HG03280 (cell line): ENCODE results near the gene CPEB1.

ENCODE experiments used
- ATAC-seq: cut with Tn5 transposase; IDR thresholded peaks from one replicate; pipeline ENCODE4 v1.9.1; 2021; ENCODE audit warnings: mild to moderate bottlenecking, moderate library complexity; ENCODE audit not compliant: unreplicated experiment

Gene CPEB1

GRCh38 chr15:82595766-82596165 is 51.4 kb downstream of the CPEB1 start:
- ATAC-seq: no peak

DNA sequence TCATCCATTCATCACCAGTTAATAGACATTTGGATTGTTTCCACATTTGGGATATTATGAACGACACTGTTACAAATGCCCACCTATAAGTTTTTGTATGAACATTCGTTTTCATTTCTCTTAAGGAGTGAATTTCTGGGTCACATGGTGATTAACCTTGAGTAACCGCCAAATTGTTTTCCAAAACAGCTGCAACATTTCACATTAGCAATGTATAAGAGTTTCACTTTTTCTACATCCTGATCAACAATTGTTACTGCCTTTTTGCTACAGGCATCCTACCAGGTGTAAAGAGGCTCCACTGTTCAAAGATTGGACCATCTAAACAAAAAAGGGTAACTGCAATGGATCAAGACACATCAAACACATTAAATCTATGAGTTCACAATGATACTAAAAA is 52.0 kb downstream of the CPEB1 start:
- no peak for ATAC-seq

GRCh38 chr15:82587805-82588204 is 59.4 kb downstream of the CPEB1 start:
- no peak for ATAC-seq

DNA sequence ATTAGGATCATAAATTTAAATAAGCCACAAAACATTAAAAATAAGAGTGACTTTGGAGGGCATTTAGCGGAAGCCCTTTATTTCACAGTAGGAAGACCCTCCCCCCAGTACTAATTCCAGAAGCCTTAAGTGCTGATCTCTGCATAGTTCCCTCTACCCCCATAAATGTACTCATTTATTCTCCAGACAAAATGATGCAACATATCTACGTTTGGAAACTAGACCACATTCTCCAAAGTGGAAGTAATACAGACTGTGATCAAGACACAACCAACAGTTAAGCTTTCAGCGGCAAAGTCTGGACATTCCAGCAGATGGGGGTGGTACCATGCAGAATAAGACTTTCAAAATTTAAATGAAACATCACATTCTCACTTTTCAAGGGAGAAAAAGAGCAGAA is 62.1 kb downstream of the CPEB1 start:
- no peak for ATAC-seq

- no peak for ATAC-seq
These were observed 66.5 kb downstream of the CPEB1 start for GRCh38 chr15:82580713-82581112.

GRCh38 chr15:82575335-82575734 is 71.8 kb downstream of the CPEB1 start:
- no peak for ATAC-seq

- no peak for ATAC-seq
These were observed 74.2 kb downstream of the CPEB1 start for GRCh38 chr15:82572986-82573385.

DNA sequence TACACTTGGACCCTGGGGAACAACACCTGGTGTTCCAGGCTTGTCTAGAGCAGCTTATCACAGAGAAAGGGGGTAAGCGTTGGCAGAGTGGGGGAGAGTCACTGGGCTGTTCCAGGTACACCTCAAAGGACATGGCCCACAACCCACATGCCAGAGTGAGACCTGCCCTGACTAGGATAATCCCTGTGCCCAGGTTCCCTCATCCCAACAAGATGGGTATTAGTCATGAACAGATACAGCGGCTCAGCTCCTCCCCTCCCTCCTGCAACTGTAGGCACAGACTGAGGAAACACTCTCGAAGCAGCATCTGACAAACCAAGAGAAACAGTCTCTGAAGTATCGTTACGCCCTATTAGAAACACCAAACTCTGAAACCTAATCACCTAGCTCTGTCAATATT is 74.9 kb downstream of the CPEB1 start:
- ATAC-seq: no peak

- ATAC-seq: no peak
These were observed 75.4 kb downstream of the CPEB1 start for GRCh38 chr15:82571722-82572222.

GRCh38 chr15:82570721-82571508 is 76.2 kb downstream of the CPEB1 start:
- no peak for ATAC-seq

- ATAC-seq: no peak
These were observed 77.3 kb downstream of the CPEB1 start for GRCh38 chr15:82569834-82570233.

GRCh38 chr15:82568986-82569385 is 78.2 kb downstream of the CPEB1 start:
- no peak for ATAC-seq

- ATAC-seq: no peak
These were observed 79.5 kb downstream of the CPEB1 start for GRCh38 chr15:82567661-82568060.

- ATAC-seq: no peak
These were observed 80.5 kb downstream of the CPEB1 start for GRCh38 chr15:82566690-82567089.

DNA sequence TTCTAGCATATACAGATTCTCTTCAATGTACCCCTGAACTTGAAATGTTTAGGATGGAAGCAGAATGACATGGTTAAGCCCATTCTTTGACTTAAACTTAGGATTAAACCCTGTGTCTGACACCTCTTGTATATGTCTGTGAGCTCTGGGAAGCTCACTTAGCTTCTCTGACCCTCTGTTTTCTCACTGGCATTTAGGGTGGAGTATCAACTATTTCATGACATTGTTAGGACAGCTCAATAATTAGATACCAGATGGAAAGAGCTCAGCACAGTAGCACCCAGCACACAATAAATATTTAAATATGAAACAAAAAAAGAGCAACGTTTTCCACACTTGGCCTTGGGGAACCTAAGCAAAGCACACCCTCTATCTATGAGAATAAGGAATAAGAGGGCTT is 88.7 kb downstream of the CPEB1 start:
- ATAC-seq: no peak

DNA sequence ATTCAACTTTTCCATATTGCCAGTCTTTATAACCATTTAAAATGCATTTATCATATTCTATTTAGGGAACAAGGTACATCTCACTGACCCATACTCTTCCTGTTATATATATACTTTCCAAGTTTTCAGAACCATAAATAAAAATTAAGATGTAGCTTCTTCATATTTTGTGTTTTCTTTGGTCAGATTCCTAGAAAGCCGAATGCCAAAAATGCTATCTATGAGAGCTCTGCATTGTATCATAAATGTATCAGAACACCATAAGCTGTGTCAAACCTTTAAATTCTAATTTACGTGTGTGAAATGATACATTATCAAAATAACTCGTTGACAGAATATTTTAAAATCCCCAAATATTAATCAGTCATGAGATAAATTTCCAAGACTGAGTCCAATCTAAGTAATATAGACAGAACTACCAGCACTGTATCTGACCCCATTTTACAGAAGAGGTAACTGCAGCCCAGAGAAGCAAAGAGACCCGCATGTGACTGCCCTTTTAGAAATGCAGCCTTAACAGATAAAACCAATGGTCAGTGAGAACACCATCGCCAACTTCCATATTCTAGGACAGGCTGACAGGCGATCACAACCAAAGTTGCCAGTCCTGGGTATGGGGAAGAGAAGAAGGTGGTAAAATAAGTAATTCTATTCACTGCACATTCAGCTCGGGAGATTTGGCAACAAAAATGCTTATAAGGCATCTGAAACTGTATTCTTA is 90.7 kb downstream of the CPEB1 start:
- ATAC-seq: no peak

GRCh38 chr15:82554849-82555248 is 92.3 kb downstream of the CPEB1 start:
- ATAC-seq: no peak

DNA sequence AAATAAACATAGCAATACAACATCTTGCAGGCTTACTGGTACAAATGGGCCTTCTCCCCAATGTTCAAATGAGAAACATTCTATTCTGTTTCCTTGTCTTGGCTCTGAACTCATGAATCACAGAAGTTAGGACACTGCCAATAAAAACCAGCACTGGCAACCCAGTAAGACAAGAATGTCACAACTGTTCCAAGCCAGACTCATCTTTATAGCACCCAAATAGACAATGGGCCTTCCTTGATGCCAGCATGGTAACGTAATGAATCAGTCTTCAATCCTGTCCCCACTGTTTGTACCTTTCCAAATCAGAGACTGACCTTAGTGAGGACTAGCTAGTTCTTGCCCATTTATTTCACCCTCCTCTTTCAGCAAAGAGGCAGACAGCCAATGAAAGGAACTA is 92.8 kb downstream of the CPEB1 start:
- ATAC-seq: no peak

- ATAC-seq: no peak
These were observed 93.3 kb downstream of the CPEB1 start for GRCh38 chr15:82553846-82554245.

- ATAC-seq: no peak
These were observed 94.3 kb downstream of the CPEB1 start for GRCh38 chr15:82552861-82553260.

- no peak for ATAC-seq
These were observed 95.4 kb downstream of the CPEB1 start for GRCh38 chr15:82551646-82552247.

- ATAC-seq: no peak
These were observed 97.9 kb downstream of the CPEB1 start for GRCh38 chr15:82549199-82549665.
